NCI-H1105 (cell line): ENCODE measurements around the gene ZCCHC10.
A peak's percentile ranks its signal among the peaks of the same experiment; 100 is the strongest.
"Not testable (repeated sequence)": the region's sequence is repeated elsewhere in the genome, so short reads cannot be mapped to it uniquely, and the experiment has no call there.

ENCODE experiments used
- DNase-seq: peaks from one replicate; lab custom pipeline; 2025; lab: John Stamatoyannopoulos, UW

ZCCHC10 gene

DNA sequence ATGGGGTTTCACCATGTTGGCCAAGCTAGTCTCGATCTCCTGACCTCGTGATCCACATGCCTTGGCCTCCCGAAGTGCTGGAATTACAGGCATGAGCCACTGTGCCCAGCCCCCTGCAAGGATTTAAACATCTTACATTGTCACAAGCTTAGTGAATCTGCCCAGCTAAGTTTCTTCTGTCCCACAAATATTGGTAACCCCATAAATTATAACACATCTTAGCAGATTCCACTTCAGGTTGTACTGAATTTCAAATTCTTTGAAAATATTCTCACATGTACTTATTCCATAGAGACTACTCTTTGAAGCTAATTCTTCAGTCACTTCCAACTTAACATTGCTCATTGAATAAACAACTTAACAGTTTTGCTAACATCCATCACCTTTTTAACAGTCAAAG lies 49.5 kb downstream of the ZCCHC10 start:
- no peak for DNase-seq

DNA sequence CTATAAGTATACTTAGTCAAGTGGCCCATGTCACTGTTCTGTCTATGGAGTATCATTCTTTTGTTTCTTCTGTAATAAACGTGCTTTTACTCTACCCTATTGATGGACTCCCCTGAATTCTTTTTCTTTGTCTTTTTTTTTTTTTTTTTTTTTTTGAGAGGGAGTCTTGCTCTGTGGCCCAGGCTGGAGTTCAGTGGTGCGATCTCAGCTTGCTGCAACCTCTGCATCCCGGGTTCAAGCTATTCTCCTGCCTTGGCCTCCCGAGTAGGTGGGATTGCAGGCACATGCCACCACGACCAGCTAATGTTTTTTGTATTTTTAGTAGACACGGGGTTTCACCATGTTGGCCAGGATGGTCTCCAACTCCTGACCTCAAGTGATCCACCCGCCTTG lies 53.9 kb downstream of the ZCCHC10 start:
- DNase-seq: not testable (repeated sequence)

DNA sequence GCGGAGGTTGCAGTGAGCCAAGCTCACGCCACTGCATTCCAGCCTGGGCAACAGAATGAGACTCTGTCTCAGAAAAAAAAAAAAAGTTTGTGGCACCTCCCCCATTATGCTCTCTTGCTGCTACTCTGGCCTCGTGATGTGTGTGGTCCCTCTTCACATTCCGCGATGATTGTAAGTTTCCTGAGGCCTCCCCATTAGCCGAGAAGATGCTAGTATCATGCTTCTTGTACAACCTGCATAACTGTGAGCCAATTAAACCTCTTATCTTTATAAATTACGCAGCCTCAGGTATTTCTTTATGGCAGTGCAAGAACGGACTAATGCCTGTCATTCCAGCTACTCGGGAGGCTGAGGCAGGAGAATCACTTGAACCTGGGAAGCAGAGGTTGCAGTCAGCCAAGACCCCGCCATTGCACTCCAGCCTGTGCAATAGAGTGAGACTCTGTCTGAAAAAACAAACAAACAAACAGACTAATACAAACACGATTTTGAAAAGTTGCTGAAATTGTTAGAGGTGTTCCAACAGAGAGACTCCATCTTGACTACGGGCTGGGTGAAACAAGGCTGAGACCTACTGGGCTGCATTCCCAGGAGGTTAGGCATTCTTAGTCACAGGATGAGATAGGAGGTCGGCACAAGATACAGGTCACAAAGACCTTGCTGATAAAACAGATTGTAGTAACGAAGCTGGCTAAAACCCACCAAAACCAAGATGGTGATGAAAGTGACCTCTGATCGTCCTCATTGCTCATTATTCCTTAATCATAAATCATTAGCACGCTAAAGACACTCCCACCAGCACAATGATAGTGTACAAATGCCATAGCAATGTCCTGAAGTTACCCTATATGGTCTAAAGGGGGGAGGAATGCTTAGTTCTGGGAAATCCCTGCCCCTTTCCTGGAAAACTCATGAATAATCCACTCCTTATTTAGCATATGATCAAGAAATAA lies 54.6 kb downstream of the ZCCHC10 start:
- no peak for DNase-seq

DNA sequence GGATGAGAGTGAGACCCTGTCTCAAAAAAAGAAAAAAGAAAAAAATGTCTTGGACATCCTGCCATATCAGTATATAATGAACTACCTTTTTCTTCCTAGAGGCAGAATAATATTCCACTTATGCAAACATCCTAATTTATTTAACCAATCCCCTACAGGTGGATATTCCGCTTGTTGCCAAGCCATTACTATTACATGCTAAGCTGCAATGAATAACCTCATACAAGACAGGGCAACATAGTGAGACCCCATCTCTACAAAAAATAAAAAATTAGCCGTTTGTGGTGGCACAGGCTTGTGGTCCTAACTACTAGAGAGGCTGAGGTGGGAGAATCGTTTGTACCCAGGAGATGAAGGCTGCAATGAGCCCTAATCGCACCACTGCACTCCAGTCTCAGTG lies 61.2 kb downstream of the ZCCHC10 start:
- DNase-seq: no peak

DNA sequence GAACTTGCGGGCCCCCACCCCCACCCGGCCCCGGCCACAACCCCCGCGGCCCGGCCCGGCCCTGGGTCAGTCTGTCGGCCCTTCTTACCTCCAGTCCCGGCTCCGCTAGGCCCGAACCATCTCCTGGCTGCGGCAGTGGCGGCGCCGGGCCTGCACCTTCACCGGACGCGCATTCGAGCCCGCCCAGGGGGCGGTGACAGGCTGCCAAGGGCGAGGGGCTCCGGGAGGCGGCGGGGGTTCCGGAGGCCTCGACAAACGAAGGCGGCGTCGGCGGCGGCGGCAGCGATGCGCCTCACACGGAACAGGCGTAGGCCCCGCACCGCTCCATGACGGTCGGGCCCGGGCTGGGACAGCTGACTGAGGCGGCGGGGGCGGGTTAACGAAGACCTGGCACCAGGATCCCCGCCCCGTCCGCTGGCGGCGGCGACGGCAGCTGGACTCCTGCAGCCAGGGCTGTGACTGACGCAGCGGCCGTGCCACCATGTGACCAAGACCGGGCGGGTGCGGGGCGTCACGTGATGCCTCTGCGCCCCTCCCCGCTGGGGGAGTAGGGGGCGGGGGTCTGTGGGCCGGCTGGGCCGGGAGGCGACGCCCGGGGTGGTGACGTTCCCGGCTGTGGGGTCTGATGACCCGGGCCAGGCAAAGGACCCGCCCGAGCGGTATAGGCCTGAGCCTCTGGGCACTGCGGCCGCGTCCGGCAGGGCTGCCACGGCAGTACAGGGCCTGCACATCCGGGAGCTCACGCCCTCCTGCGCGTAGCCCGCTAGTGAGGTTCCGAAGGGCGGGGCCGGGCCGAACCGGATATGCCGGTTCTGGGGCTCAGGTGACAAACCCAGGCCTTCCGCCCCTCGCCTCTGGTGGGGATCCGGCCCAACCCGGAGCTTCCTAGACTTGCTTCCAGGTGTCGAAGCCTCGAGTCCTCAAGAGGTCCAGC lies 62.9 kb downstream of the ZCCHC10 start, which contains the start of gene AFF4:
AFF4 (minus strand) TSS at position 464 of the 934 bp plus-strand sequence. CDS start 26,445 bp downstream, outside the sequence.
- DNase-seq: peak; percentile 75

DNA sequence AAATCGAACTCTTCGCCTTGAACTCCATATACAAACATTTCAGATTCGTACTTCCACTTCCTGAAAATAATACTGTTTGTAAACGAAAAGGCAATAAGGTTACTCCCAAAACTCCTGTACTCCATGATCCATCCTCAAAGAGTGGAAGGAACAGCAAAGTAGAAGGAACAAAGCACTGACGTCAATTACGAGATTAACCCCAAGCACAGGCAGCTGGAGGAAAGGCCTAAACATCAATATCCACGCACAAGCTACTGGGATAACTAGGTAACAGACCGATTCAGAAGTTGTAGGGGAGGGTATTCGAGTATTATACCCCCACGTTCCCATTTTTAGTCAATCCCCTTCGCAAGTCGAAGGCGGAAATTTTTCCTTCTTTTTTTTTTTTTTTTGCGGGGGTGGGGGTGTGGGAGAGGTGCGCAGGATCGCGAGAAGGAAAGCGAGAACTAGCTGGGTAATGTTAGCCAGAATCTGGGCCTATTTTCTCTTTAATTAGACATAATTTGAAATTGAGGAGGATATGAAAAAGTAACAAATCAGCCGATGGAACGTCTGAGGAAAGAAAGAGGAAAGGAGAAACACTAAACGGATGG lies 63.8 kb downstream of the ZCCHC10 start:
- peak; percentile 2 for DNase-seq

DNA sequence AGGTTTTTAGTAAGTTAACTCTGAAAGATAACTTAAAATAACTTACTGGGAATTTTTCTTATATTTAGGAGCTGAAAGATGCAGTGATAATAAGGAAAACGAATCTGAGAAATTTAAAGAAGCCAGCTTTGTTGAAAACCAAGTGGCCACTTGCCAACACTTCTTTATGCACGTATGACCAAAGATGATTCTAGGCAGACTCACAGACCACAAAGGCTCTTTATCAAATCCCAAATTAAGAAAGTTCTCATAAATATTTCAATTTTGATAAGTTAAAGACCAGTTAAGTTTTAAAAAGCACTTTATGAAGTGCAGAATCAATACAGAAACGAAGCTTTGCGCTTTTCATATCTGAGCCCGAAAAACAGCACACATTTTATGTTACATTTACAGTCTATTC lies 64.5 kb downstream of the ZCCHC10 start:
- DNase-seq: no peak

DNA sequence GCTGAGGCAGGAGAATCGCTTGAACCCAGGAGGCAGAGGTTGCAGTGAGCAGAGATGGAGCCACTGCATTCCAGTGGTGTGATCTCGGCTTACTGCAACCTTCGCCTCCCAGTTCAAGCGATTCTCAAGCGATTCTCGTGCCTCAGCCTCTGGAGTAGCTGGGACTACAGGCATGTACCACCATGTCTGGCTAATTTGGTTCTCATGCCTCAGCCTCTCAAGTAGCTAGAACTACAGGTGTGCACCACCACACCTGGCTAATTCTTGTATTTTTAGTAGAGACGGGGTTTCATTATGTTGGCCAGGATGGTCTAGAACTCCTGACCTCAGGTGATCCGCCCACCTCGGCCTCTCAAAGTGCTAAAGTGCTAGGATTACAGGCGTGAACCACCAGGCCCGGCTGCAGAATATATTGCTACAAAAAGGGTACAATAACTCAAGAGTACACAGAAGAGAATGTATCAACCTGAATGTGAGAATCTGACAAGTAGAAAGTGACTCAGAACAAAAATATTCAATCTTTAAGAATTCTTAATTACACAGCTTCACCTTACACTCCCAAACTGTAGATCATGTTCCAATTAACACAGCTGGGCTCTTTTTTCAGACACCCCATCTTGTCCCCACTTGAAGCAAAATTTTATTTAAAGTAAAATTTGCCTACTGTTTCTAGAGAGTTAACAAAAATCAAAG lies 65.1 kb downstream of the ZCCHC10 start:
- DNase-seq: not testable (repeated sequence)

DNA sequence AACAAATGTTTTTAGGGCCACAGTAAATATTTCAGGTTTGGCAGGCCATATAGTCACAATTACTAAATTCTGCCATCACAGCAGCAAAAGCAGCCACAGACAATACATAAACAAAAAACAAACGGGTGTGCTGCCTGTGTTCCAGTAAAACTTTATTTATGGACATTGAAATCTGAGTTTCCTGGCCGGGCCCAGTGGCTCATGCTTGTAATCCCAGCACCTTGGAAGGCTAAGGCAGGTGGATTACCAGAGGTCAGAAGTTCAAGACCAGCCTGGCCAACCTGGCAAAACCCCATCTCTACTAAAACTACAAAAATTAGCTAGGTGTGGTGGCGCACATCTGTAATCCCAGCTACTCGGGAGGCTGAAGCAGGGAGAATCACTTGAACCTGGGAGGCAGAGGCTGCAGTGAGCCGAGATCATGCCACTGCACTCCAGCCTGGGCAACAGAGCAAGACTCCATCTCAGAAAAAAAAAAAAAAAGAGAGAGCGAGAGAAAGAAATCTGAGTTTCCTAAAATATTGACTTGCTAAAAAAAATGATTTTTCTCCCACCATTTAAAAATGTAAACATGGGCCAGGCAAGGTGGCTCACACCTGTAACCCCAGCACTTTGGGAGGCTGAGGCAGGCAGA lies 70.1 kb downstream of the ZCCHC10 start:
- not testable (repeated sequence) for DNase-seq

DNA sequence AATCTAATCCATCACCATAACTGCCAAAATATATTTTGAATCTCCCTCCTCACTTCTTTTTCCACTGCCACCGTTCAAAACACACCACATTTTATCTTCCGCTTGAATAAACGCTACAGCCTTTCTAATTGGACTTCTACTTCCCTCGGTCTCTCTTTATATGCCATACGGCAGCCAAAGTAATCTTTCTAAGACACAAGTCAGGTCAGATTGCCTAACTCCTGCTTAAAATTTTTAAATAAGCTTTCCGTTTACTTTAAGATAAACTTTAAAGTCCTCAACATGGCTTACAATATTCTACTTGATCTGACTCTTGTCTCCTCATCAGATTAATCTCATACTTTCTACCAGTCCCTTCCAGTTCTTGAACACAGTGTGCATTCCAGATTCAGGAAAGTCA lies 72.6 kb downstream of the ZCCHC10 start:
- DNase-seq: no peak

DNA sequence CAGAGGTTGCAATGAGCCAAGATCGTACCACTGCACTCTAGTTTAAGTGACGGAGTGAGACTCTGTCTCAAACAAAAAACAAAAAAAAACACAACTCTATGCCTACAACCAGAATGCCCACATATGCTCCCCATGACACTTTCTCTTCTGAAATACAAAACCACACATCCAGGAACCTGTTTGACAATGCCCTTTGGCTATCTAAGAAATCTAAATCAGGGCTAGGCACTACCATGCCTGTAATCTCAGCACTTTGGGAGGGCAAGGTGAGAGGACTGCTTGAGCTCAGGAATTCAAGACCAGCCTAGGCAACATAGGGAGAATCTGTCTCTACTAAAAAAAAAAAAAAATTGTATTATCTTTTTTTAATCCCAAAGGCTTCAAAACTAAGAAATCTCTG lies 73.5 kb downstream of the ZCCHC10 start:
- no peak for DNase-seq

DNA sequence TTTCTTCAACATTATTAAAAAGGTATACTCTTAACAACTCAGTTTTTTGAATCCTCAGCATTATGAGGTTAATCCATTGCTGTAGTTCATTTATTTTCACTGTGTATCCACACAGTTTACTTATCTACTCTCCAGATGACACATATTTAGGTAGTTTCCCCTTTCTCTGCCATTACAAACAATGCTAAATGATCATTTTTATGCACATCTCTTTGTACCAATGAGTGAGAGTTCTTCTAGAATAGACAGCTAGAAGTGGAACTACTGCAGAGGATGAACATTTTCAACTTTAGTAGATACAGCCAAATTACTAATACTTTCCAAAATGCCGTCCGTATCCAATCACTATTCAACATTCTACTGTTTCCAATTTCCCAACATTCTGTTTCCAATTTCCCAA lies 74.5 kb downstream of the ZCCHC10 start:
- no peak for DNase-seq

DNA sequence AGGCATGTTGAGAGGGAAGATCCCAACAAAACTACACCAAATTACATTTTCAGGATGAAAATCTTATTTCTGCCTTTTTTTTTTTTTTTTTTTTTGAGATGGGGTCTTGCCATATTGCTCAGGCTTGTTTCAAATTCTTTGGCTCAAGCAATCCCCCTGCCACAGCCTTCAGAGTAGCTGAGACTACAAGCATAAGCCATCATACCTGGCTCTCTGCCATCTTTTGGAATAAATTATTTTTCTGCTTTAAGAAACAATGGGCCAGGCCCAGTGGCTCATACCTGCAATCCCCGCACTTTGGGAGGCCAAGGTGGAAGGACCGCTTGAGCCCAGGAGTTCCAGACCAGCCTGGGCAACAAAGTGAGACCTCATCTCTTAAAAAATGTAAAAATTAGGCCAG lies 77.2 kb downstream of the ZCCHC10 start:
- no peak for DNase-seq

DNA sequence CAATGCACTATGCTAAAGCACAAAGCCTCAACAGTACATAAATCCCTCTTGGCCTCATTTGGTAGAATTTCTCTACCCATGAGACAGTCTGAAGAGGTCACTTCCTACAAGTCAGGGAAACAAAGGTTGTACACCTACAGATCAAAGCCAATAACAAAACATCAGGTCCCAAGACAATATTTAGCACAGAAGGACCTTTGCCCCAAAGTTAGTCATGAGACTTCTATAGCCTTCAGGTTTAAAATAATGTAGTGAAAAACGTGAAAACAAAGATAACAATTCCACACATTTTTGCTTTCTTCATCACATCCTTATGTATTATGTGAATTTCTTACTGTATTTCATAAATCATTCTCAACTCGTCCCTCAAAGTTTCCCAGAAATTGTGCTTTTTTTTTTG lies 78.7 kb downstream of the ZCCHC10 start:
- no peak for DNase-seq
